ENCODE measurements around the gene FHOD1. TPM values are rescaled to one million over a fixed set of nuclear protein-coding genes. Genes with fewer than 3 reads are reported as not detected.

The FHOD1 gene
- total and polyA plus RNA-seq, 10 of the 15 experiments (the other 5 are each of a cell fraction or from before 2014, with no cell fraction given), result 8.9 to 65.7 (median 18.1) TPM

DNA sequence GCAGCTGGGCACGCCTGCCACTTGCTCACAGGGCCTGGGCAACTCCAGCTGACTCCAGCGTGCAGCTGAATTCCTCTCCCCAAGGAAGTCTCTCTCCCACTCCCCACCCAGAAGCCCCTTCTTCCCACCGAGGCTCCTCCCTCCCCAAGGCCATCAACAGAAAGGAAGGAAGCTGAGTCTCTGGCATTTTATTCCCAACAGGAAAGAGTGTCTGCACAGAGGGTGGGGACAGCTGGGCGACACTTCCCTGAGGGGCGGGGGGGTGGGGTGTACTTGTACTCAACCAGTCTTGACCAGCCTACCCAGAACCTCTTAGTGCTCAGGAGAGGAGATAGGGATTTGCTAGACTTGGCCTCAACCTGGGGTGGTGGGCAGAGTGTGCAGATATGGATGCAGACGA is 57.2 kb downstream of the FHOD1 start, which contains the start of gene EXOC3L1 (continued):
- TF ChIP-seq, protein P1, sequence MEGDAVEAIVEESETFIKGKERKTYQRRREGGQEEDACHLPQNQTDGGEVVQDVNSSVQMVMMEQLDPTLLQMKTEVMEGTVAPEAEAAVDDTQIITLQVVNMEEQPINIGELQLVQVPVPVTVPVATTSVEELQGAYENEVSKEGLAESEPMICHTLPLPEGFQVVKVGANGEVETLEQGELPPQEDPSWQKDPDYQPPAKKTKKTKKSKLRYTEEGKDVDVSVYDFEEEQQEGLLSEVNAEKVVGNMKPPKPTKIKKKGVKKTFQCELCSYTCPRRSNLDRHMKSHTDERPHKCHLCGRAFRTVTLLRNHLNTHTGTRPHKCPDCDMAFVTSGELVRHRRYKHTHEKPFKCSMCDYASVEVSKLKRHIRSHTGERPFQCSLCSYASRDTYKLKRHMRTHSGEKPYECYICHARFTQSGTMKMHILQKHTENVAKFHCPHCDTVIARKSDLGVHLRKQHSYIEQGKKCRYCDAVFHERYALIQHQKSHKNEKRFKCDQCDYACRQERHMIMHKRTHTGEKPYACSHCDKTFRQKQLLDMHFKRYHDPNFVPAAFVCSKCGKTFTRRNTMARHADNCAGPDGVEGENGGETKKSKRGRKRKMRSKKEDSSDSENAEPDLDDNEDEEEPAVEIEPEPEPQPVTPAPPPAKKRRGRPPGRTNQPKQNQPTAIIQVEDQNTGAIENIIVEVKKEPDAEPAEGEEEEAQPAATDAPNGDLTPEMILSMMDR (IDR thresholded peaks at IDR 0.05 in 2 of 3, conservative IDR thresholded peaks at IDR 0.05 in 1 of 3; ENCODE audit: control insufficient read depth in 2 of 3, extremely low read depth in 1 of 3, insufficient read depth in 1 of 3, low read depth in 3 of 3, low read length in 3 of 3), result no peak
- TF ChIP-seq BCLAF1 (IDR thresholded peaks at IDR 0.05) (no peak), E4F1 (IDR thresholded peaks at IDR 0.05; ENCODE audit: borderline replicate concordance, partially characterized antibody) (no peak), SRF (IDR thresholded peaks at IDR 0.05; ENCODE audit: low read depth in 2 of 2, low read length in 2 of 2) (no peak), STAT1 (conservative IDR thresholded peaks at IDR 0.05) (no peak), SMAD5 (IDR thresholded peaks at IDR 0.05; ENCODE audit: low read depth) (no peak)

All from GM12878 (cell line).